Measurements from ENCODE around the gene KCNJ10.
A peak's percentile ranks its signal among the peaks of the same experiment; 100 is the strongest.

KCNJ10 gene

DNA sequence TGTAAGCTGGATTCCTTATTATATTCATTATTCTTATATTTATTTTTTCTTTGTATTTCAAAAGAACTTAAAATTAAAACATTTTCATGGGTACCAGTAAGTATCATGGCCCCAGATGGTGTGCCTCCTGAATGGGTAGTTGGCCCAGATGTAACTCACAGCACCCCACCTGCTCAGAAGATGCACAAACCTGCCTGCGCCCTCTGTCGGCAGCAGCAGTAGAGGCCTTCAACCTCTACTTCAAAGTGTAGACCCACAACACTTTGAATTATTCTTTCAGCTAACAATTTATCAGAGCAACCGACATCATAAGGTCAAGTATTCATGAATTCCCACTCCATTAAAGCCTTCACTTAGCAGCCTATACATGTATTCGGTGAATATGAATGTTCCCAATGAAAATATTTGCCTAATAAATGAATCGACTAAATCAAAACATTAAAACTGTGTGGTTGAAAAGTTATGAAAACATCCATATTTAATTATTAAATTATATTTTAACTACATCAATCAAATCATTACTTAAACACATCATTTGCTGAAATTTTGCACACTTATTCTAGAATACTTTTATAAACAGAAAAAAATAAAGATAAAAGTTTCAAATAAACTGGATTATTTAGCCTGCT is 63.5 kb downstream of the KCNJ10 start:
- TF ChIP-seq, protein P1, sequence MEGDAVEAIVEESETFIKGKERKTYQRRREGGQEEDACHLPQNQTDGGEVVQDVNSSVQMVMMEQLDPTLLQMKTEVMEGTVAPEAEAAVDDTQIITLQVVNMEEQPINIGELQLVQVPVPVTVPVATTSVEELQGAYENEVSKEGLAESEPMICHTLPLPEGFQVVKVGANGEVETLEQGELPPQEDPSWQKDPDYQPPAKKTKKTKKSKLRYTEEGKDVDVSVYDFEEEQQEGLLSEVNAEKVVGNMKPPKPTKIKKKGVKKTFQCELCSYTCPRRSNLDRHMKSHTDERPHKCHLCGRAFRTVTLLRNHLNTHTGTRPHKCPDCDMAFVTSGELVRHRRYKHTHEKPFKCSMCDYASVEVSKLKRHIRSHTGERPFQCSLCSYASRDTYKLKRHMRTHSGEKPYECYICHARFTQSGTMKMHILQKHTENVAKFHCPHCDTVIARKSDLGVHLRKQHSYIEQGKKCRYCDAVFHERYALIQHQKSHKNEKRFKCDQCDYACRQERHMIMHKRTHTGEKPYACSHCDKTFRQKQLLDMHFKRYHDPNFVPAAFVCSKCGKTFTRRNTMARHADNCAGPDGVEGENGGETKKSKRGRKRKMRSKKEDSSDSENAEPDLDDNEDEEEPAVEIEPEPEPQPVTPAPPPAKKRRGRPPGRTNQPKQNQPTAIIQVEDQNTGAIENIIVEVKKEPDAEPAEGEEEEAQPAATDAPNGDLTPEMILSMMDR (IDR thresholded peaks at IDR 0.05), result peak; percentile 55 to 64
- Histone ChIP-seq H3K27me3 (no peaks in the 10 kb centered on the region), H3K9me3 (no peaks in the 10 kb centered on the region), H3K36me3 (no peaks in the 10 kb centered on the region), H3K4me1 (no peaks in the 10 kb centered on the region), H3K27ac (no peak overlapping the region), H3K4me3 (no peak overlapping the region)
- intact Hi-C loops (cut with DNase I; ENCODE audit: low total_unique reads), result loop anchor here (5.0 to 10.0 kb wide), 2 partner anchors 69 to 212 kb away; no protein-coding TSS in a partner anchor
- DNase-seq, result peak in 1 of 2 donors; percentile 50

DNA sequence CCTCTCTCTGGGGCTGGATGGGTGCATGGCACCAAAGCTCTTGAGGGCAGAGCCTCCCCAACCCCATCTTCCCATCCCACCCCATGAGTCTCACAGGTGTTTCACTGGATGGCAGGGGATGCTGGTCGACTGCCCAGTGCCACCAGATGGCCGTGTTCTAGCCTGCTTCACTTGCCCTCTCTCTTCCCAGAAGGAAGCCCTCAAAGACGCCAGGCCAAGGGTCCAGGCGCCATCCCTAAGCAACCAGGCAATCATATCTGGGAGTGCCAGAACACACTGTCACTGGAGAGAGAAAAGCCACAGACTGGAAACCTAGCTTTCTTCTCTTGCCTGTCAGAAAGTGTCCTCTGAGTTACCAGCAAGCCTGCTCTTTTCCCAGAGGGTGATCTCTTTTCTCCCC is 64.9 kb downstream of the KCNJ10 start:
- intact Hi-C loops (cut with DNase I; ENCODE audit: low total_unique reads), result loop anchor here (5.0 to 10.0 kb wide), 2 partner anchors 68 to 210 kb away; no protein-coding TSS in a partner anchor
- Histone ChIP-seq H3K4me1 (no peaks in the 10 kb centered on the region), H3K9me3 (no peaks in the 10 kb centered on the region), H3K4me3 (no peak overlapping the region), H3K27me3 (no peaks in the 10 kb centered on the region), H3K36me3 (no peaks in the 10 kb centered on the region), H3K27ac (no peak overlapping the region)
- no peak for DNase-seq
- TF ChIP-seq, protein P1 (IDR thresholded peaks at IDR 0.05), result no peak

DNA sequence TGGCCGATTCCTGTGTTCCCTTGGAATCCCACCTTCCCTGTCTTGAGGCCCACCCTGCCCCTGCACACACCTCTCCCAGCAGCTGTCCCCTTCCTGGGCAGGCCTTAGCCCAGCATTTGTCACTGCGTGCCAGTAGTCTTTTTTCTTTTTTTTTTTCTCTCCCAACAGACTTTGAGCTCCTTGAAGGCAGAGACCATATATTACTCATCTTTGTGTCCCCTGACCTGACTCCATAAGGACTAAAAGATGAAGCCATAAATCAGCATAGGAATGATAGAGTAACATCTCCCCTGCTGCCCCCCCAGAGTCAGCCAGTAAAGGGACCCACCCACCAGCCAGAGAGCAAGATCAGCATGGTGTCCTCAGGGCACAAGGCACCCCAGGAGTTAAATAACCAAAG is 65.5 kb downstream of the KCNJ10 start:
- Histone ChIP-seq H3K9me3 (no peaks in the 10 kb centered on the region), H3K27me3 (no peaks in the 10 kb centered on the region), H3K4me1 (no peaks in the 10 kb centered on the region), H3K27ac (no peak overlapping the region), H3K4me3 (no peak overlapping the region), H3K36me3 (no peaks in the 10 kb centered on the region)
- intact Hi-C loops (cut with DNase I; ENCODE audit: low total_unique reads), result loop anchor here (10.0 kb wide), 1 partner anchor 210 kb away; no protein-coding TSS in a partner anchor
- TF ChIP-seq, protein P1 (IDR thresholded peaks at IDR 0.05), result no peak
- no peak for DNase-seq

DNA sequence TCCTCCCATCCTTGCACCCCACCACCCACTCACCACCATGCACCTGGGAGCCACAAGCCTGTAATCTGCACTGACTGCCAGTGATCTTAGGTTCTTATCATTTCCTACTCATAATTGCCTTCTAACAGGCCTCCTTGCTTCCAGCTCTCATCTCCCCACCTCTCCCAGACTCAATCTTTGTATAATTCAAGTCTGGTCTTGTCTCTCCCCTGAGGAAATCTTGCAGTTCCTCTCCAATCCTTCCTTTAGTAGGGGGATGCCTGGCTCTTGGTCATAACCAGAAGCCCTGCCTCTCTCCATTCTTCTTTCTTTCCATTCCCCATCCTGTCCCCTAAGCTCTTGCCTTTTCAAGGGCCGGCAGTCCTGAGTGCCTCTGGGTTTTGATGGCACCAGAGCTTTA is 66.0 kb downstream of the KCNJ10 start:
- H3K9me3 ChIP-seq, result no peaks in the 10 kb centered on the region

DNA sequence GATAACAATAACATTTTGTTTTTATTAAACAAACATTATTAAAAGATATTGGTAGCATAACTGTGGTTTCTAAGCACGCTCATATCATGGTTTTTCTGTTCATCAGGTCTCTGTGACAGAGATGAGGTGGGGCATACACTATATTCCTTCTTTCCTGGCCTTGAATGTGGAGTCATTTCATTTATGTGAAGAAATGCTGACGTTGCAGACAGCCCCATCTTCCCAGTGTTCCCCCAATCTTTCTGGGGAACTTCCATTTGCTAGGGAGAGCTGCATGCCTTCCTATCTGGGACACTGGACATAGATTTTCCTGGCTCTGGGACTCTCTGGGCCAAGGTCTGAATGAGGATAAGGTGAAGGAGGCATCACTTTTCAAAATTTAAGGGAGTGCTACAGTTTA is 68.5 kb downstream of the KCNJ10 start:
- Histone ChIP-seq H3K9me3 (no peaks in the 10 kb centered on the region), H3K4me3 (no peak overlapping the region), H3K36me3 (no peaks in the 10 kb centered on the region), H3K27me3 (no peaks in the 10 kb centered on the region), H3K27ac (no peak overlapping the region), H3K4me1 (no peaks in the 10 kb centered on the region)
- no peak for DNase-seq
- intact Hi-C loops (cut with DNase I; ENCODE audit: low total_unique reads), result loop anchor here (10.0 kb wide), 1 partner anchor 207 kb away; no protein-coding TSS in a partner anchor
- TF ChIP-seq, protein P1 (IDR thresholded peaks at IDR 0.05), result no peak

More for the DNA sequence above, 66.0 kb downstream of the KCNJ10 start:
- DNase-seq, result no peak
- intact Hi-C loops (cut with DNase I; ENCODE audit: low total_unique reads), result loop anchor here (10.0 kb wide), 1 partner anchor 209 kb away; no protein-coding TSS in a partner anchor
- Histone ChIP-seq H3K4me3 (no peak overlapping the region), H3K4me1 (no peaks in the 10 kb centered on the region), H3K27me3 (no peaks in the 10 kb centered on the region), H3K27ac (no peak overlapping the region), H3K36me3 (no peaks in the 10 kb centered on the region)
- TF ChIP-seq, protein P1 (IDR thresholded peaks at IDR 0.05), result no peak

All from tibial artery (tissue), 4 donors.